Measurements from ENCODE around the gene ADO.

GRCh38 chr10:62851442-62851841 is 46.9 kb downstream of the ADO start:
- no peak for TF ChIP-seq POLR2A (IDR thresholded peaks at IDR 0.05; ENCODE audit: low read depth, low read length)
- TF ChIP-seq, protein P1, sequence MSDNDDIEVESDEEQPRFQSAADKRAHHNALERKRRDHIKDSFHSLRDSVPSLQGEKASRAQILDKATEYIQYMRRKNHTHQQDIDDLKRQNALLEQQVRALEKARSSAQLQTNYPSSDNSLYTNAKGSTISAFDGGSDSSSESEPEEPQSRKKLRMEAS (IDR thresholded peaks at IDR 0.05; ENCODE audit: insufficient read depth, insufficient read length) = no peak
- TF ChIP-seq, protein P2, sequence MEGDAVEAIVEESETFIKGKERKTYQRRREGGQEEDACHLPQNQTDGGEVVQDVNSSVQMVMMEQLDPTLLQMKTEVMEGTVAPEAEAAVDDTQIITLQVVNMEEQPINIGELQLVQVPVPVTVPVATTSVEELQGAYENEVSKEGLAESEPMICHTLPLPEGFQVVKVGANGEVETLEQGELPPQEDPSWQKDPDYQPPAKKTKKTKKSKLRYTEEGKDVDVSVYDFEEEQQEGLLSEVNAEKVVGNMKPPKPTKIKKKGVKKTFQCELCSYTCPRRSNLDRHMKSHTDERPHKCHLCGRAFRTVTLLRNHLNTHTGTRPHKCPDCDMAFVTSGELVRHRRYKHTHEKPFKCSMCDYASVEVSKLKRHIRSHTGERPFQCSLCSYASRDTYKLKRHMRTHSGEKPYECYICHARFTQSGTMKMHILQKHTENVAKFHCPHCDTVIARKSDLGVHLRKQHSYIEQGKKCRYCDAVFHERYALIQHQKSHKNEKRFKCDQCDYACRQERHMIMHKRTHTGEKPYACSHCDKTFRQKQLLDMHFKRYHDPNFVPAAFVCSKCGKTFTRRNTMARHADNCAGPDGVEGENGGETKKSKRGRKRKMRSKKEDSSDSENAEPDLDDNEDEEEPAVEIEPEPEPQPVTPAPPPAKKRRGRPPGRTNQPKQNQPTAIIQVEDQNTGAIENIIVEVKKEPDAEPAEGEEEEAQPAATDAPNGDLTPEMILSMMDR (IDR thresholded peaks at IDR 0.05; ENCODE audit: extremely low read depth in 1 of 2, insufficient read depth in 1 of 2, low read depth in 1 of 2, low read length in 2 of 2) = peak in 1 of 2 donors; percentile 6
- TF ChIP-seq EZH2 (IDR thresholded peaks at IDR 0.05; ENCODE audit: borderline replicate concordance, low read depth, low read length, severe bottlenecking) = no peak
